Fibroblast of skin of left quadriceps (primary cell): ENCODE data around the gene FHDC1.
"Not testable (repeated sequence)": the region's sequence is repeated elsewhere in the genome, so short reads cannot be mapped to it uniquely, and the experiment has no call there.

Source experiments
- DNase-seq, 2 experiments: peaks; one replicate each; pipeline ENCODE4 v3.0.0-alpha.2; 2013; ENCODE audit warnings: low read depth in 2 of 2

Gene FHDC1

GRCh38 chr4:152935631-152936445 lies at the start of gene FHDC1:
TSS of gene FHDC1 (plus strand) at chr4:152936323. CDS start at chr4:152943058, 6,735 bp downstream.
- no peak for DNase-seq

- DNase-seq = no peak
Measured at GRCh38 chr4:152887981-152888380, 48.1 kb upstream of the FHDC1 start.

- DNase-seq = no peak
Measured at GRCh38 chr4:152892974-152893373, 43.1 kb upstream of the FHDC1 start.

GRCh38 chr4:152894673-152895072 lies 41.5 kb upstream of the FHDC1 start:
- DNase-seq = peak; percentile 30 to 37

- DNase-seq = peak; percentile 34 to 45
Measured at GRCh38 chr4:152896811-152897210, 39.3 kb upstream of the FHDC1 start.

GRCh38 chr4:152898133-152898532 lies 38.0 kb upstream of the FHDC1 start:
- DNase-seq = not testable (repeated sequence)

GRCh38 chr4:152898606-152899005 lies 37.5 kb upstream of the FHDC1 start:
- DNase-seq = no peak

GRCh38 chr4:152900395-152900794 lies 35.7 kb upstream of the FHDC1 start:
- no peak for DNase-seq

GRCh38 chr4:152901205-152901604 lies 34.9 kb upstream of the FHDC1 start:
- no peak for DNase-seq

GRCh38 chr4:152903658-152904057 lies 32.5 kb upstream of the FHDC1 start:
- no peak for DNase-seq

GRCh38 chr4:152909901-152910300 lies 26.2 kb upstream of the FHDC1 start:
- DNase-seq = no peak

GRCh38 chr4:152910521-152910920 lies 25.6 kb upstream of the FHDC1 start:
- DNase-seq = no peak

GRCh38 chr4:152917543-152918395 lies 18.4 kb upstream of the FHDC1 start:
- DNase-seq = no peak

GRCh38 chr4:152919826-152920225 lies 16.3 kb upstream of the FHDC1 start:
- DNase-seq = no peak

- DNase-seq = no peak
Measured at GRCh38 chr4:152920768-152921167, 15.4 kb upstream of the FHDC1 start.

- no peak for DNase-seq
Measured at GRCh38 chr4:152921284-152921683, 14.8 kb upstream of the FHDC1 start.

- no peak for DNase-seq
Measured at GRCh38 chr4:152925851-152926250, 10.3 kb upstream of the FHDC1 start.

- no peak for DNase-seq
Measured at GRCh38 chr4:152926959-152927358, 9.2 kb upstream of the FHDC1 start.

- no peak for DNase-seq
Measured at GRCh38 chr4:152927737-152928136, 8.4 kb upstream of the FHDC1 start.

GRCh38 chr4:152928286-152928685 lies 7.8 kb upstream of the FHDC1 start:
- DNase-seq = no peak

GRCh38 chr4:152929888-152930287 lies 6.2 kb upstream of the FHDC1 start:
- DNase-seq = no peak

- no peak for DNase-seq
Measured at GRCh38 chr4:152935143-152935542, 980 bp upstream of the FHDC1 start.
